SU-DHL-6 (cell line): ENCODE measurements around the gene SCYL1.

ENCODE experiments used
- H2AFZ ChIP-seq: fragments of 200-600 bp; sonication (generic); 2 replicates; pipeline ENCODE4 v1.6.1; 2014; ENCODE audit warnings: low read depth, mild to moderate bottlenecking, moderate library complexity, mixed read lengths, antibody characterized with exemption, low read length; ENCODE audit not compliant: severe bottlenecking
- H3F3A ChIP-seq: fragments of 200-600 bp; shearing (Covaris generic); 2 replicates; pipeline ENCODE4 v1.6.0; 2016; ENCODE audit warnings: antibody characterized with exemption, mild to moderate bottlenecking; ENCODE audit not compliant: insufficient read depth
- H3K27ac ChIP-seq: fragments of 200-600 bp; sonication (generic); 2 replicates; pipeline ENCODE4 v1.5.1; 2016; ENCODE audit warnings: low read depth, mild to moderate bottlenecking, low read length, moderate library complexity, mixed read lengths
- H3K27me3 ChIP-seq: fragments of 200-600 bp; sonication (generic), shearing (Covaris generic); 2 replicates; pipeline ENCODE4 v1.6.0; 2014; ENCODE audit warnings: mild to moderate bottlenecking, low read length
- H3K36me3 ChIP-seq: fragments of 200-600 bp; sonication (generic); 2 replicates; pipeline ENCODE4 v1.6.1; 2014; ENCODE audit warnings: mild to moderate bottlenecking, low read length, mixed read lengths
- H3K4me2 ChIP-seq: fragments of 300-600, 200-600 bp; shearing (Covaris generic), sonication (generic); 2 replicates; pipeline ENCODE4 v1.6.0; 2014; ENCODE audit warnings: low read length, low read depth, mild to moderate bottlenecking; ENCODE audit not compliant: poor library complexity, severe bottlenecking
- H3K4me3 ChIP-seq: fragments of 200-600 bp; sonication (generic); 2 replicates; pipeline ENCODE4 v1.5.1; 2014; ENCODE audit warnings: antibody characterized with exemption, low read length, mild to moderate bottlenecking, mixed read lengths; ENCODE audit not compliant: insufficient read depth, poor library complexity, severe bottlenecking
- H3K79me2 ChIP-seq: fragments of 200-600 bp; sonication (generic); 2 replicates; pipeline ENCODE4 v1.6.1; 2014; ENCODE audit warnings: mild to moderate bottlenecking, low read length, moderate library complexity; ENCODE audit not compliant: insufficient read depth
- H3K9ac ChIP-seq: fragments of 200-600 bp; sonication (generic); 2 replicates; pipeline ENCODE4 v1.7.0; 2014; ENCODE audit warnings: mild to moderate bottlenecking, low read length
- H3K9me2 ChIP-seq: fragments of 200-600 bp; sonication (generic); replicated peaks from 2 replicates; pipeline ENCODE4 v1.6.1; 2014; ENCODE audit warnings: low read length; ENCODE audit not compliant: insufficient read depth
- H3K9me3 ChIP-seq: fragments of 200-600 bp; sonication (generic); 2 replicates; pipeline ENCODE4 v1.6.1; 2014; ENCODE audit warnings: low read length, mixed read lengths; ENCODE audit not compliant: insufficient read depth
- H4K20me1 ChIP-seq: fragments of 200-600 bp; sonication (generic); 2 replicates; pipeline ENCODE4 v1.6.1; 2014; ENCODE audit warnings: low read depth, mild to moderate bottlenecking, antibody characterized with exemption, low read length, moderate library complexity, mixed read lengths
- EZH2phosphoT487 ChIP-seq: fragments of 200-600 bp; sonication (generic), shearing (Covaris generic); conservative IDR thresholded peaks from 2 replicates; pipeline ENCODE4 v1.6.1; 2018; ENCODE audit warnings: mild to moderate bottlenecking, antibody characterized with exemption, low read length, moderate library complexity, mixed read lengths
- TF ChIP-seq, protein P1 (sequence below): fragments of 200-600 bp; sonication (generic); IDR thresholded peaks from one replicate; pipeline ENCODE4 v1.5.1; 2017; ENCODE audit warnings: antibody characterized with exemption, mild to moderate bottlenecking, low read length, moderate library complexity; ENCODE audit not compliant: insufficient read depth, poor library complexity, severe bottlenecking

The SCYL1 gene

DNA sequence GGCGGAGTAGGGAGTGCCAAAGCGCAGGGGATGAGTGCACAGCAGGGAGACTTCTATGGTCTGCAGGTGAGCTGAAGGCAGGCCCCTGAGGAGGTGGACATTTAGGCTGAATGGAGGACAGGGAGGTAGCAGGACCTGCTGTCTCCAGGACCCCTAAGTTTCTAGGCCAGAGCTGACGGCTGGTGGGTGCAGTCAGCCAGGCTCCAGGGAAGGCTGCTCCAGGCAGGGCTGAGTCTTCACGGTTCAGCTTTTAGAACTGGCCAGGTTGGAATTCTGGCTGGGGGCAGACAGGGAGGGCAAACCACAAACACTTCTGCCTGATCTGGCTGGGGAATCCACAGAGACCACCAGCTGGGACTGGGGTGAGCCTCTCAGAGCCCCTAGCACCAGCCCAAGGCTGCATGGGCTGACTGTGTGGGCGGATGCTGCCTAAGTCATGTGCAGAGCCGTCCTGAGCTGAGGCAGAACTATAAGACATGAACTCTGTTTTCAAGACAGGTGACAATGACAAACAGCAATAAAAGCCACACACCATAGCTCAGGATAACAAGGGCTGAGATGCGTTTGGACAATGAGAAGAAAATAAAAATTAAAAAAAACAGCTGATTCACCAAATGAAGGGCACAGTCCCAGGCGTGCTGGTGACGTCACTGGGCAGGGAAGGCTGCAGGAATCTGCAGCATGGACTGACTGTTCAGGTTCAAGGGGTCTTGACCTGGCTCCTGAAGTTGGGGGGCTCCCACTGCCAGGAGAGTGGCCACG lies 36.4 kb upstream of the SCYL1 start:
- H4K20me1 ChIP-seq: no peaks in the 10 kb centered on the region
- H3K36me3 ChIP-seq: no peaks in the 10 kb centered on the region
- H3K27ac ChIP-seq: no peak overlapping the region
- TF ChIP-seq, protein P1, sequence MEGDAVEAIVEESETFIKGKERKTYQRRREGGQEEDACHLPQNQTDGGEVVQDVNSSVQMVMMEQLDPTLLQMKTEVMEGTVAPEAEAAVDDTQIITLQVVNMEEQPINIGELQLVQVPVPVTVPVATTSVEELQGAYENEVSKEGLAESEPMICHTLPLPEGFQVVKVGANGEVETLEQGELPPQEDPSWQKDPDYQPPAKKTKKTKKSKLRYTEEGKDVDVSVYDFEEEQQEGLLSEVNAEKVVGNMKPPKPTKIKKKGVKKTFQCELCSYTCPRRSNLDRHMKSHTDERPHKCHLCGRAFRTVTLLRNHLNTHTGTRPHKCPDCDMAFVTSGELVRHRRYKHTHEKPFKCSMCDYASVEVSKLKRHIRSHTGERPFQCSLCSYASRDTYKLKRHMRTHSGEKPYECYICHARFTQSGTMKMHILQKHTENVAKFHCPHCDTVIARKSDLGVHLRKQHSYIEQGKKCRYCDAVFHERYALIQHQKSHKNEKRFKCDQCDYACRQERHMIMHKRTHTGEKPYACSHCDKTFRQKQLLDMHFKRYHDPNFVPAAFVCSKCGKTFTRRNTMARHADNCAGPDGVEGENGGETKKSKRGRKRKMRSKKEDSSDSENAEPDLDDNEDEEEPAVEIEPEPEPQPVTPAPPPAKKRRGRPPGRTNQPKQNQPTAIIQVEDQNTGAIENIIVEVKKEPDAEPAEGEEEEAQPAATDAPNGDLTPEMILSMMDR: no peak
- TF ChIP-seq EZH2phosphoT487: no peak
- no peak overlapping the region for H2AFZ ChIP-seq
- no peaks in the 10 kb centered on the region for H3K79me2 ChIP-seq
- no peak overlapping the region for H3K9ac ChIP-seq
- H3K9me3 ChIP-seq: no peaks in the 10 kb centered on the region
- H3K9me2 ChIP-seq: no peaks in the 10 kb centered on the region
- no peak overlapping the region for H3K4me3 ChIP-seq
- no peak overlapping the region for H3K4me2 ChIP-seq
- H3F3A ChIP-seq: no peaks in the 10 kb centered on the region
- H3K27me3 ChIP-seq: no peaks in the 10 kb centered on the region

DNA sequence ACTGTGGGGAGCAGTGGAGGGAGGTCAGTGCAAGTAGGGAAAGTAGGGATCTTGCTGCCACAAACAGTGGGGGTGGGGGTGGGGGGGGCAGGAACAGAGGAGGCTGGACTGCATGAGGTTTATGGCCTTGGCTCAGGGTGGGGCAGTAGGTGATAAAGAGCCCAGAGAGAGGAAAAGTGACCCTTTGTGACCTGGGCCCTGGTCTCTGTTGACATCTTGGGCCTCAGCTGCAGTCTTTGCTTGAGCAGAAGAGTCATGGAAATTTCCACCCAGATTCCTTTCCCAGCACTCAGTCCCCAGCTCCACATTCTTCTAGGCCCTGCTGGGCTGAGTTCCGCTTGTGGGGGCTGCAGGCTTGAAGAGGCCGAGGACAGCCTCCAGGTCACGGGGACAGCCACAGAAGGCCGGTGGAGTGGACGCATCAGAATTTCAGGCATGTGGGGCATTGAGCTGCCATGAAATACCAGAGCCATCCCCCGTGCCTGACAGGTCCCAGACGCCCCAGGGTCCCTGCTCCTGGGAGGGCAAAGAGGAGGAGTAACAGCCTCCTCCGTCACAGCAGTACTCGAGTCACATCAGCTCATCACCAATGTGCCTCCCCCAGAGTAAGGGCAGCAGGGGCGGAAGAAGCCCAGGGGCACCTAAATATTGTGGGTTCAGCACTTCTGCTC lies 35.7 kb upstream of the SCYL1 start:
- Histone ChIP-seq H3F3A (no peaks in the 10 kb centered on the region), H3K4me2 (no peak overlapping the region)
- TF ChIP-seq, protein P1: no peak
- TF ChIP-seq EZH2phosphoT487: no peak

DNA sequence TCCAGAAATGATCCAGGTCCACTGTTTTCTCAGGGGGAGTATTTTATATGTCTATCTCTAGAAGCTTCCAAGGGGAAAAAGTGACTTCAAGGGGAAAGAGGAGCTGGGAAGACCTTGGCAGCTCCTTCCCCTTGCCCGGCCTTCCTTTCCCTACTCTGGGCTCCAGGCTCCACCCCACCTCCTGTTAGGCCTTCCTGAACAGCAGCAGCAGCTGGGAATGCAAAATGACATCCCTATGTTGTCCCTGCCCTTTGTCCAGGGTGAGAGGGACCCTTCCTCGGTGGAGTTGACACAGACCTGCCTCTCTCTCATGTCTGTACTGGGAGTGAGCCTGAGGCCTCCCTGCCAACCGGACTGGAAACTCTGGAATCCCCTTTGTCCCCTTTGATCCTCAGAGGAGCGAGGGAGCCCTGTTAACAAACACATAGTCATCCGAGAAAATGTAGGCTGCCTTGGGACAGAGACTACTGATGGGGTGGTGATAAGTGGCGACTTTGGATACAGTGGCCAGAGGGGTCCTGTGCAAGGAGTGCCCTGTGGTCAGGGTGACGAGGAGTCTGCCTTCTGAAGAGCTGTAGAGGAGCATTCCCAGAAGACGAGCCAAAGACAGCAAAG lies 35.1 kb upstream of the SCYL1 start:
- Histone ChIP-seq H3K27ac (no peak overlapping the region), H3K9ac (no peak overlapping the region), H3K79me2 (no peaks in the 10 kb centered on the region), H3F3A (no peaks in the 10 kb centered on the region), H3K4me2 (no peak overlapping the region), H3K27me3 (no peaks in the 10 kb centered on the region), H3K9me2 (no peaks in the 10 kb centered on the region), H4K20me1 (no peaks in the 10 kb centered on the region), H3K9me3 (no peaks in the 10 kb centered on the region), H3K4me3 (no peak overlapping the region), H3K36me3 (no peaks in the 10 kb centered on the region), H2AFZ (no peak overlapping the region)
- TF ChIP-seq, protein P1: no peak
- TF ChIP-seq EZH2phosphoT487: no peak

More for the DNA sequence above, 35.7 kb upstream of the SCYL1 start:
- Histone ChIP-seq H3K36me3 (no peaks in the 10 kb centered on the region), H3K9me3 (no peaks in the 10 kb centered on the region), H3K27ac (no peak overlapping the region), H3K9me2 (no peaks in the 10 kb centered on the region), H4K20me1 (no peaks in the 10 kb centered on the region), H3K27me3 (no peaks in the 10 kb centered on the region), H3K9ac (no peak overlapping the region), H3K4me3 (no peak overlapping the region), H3K79me2 (no peaks in the 10 kb centered on the region), H2AFZ (no peak overlapping the region)
